Measurements from ENCODE around the gene SCAMP3.
"Not testable (repeated sequence)": the region's sequence is repeated elsewhere in the genome, so short reads cannot be mapped to it uniquely, and the experiment has no call there.

SCAMP3 gene

GRCh38 chr1:155250633-155251449 lies 11.3 kb downstream of the SCAMP3 start:
- Histone ChIP-seq H3K27me3 (ENCODE audit: insufficient read depth, low read depth, severe bottlenecking) (no peaks in the 10 kb centered on the region), H3K27ac (peak overlapping the region; percentile 40), H3K4me3 (ENCODE audit: low read depth, low read length) (no peak overlapping the region), H3K9me3 (ENCODE audit: severe bottlenecking) (no peaks in the 10 kb centered on the region), H3K36me3 (peaks cover 65% of the 10 kb centered on the region)
- TF ChIP-seq CTCF (IDR thresholded peaks at IDR 0.05; ENCODE audit: low read depth, low read length): peak; percentile 100
- peak; percentile 100 for DNase-seq

- peak overlapping the region; percentile 40 for H3K27ac ChIP-seq
- no peak for DNase-seq
- no peak for TF ChIP-seq CTCF (IDR thresholded peaks at IDR 0.05; ENCODE audit: low read depth, low read length)
These were observed 11.9 kb downstream of the SCAMP3 start for GRCh38 chr1:155250246-155250632.

GRCh38 chr1:155247667-155248553 lies 14.2 kb downstream of the SCAMP3 start:
- no peak for TF ChIP-seq CTCF (IDR thresholded peaks at IDR 0.05; ENCODE audit: low read depth, low read length)
- H3K27ac ChIP-seq: no peak overlapping the region
- no peaks in the 10 kb centered on the region for H3K9me3 ChIP-seq (ENCODE audit: severe bottlenecking)
- H3K27me3 ChIP-seq (ENCODE audit: insufficient read depth, low read depth, severe bottlenecking): no peaks in the 10 kb centered on the region
- peaks cover 54% of the 10 kb centered on the region for H3K36me3 ChIP-seq
- DNase-seq: no peak
- no peak overlapping the region for H3K4me3 ChIP-seq (ENCODE audit: low read depth, low read length)

More at GRCh38 chr1:155250246-155250632, 11.9 kb downstream of the SCAMP3 start:
- Histone ChIP-seq H3K4me3 (ENCODE audit: low read depth, low read length) (no peak overlapping the region), H3K27me3 (ENCODE audit: insufficient read depth, low read depth, severe bottlenecking) (no peaks in the 10 kb centered on the region), H3K36me3 (peaks cover 65% of the 10 kb centered on the region), H3K9me3 (ENCODE audit: severe bottlenecking) (no peaks in the 10 kb centered on the region)

GRCh38 chr1:155246796-155247195 lies 15.4 kb downstream of the SCAMP3 start:
- DNase-seq; H3K9me3 ChIP-seq (ENCODE audit: severe bottlenecking); H3K27me3 ChIP-seq (ENCODE audit: insufficient read depth, low read depth, severe bottlenecking); H3K27ac ChIP-seq; H3K4me3 ChIP-seq (ENCODE audit: low read depth, low read length): not testable (repeated sequence)
- H3K36me3 ChIP-seq: peaks cover 46% of the 10 kb centered on the region

- no peak for DNase-seq
- Histone ChIP-seq H3K27me3 (ENCODE audit: insufficient read depth, low read depth, severe bottlenecking) (no peaks in the 10 kb centered on the region), H3K27ac (peak overlapping the region; percentile 69), H3K9me3 (ENCODE audit: severe bottlenecking) (no peaks in the 10 kb centered on the region), H3K4me3 (ENCODE audit: low read depth, low read length) (peak overlapping the region; percentile 39), H3K36me3 (peaks cover 36% of the 10 kb centered on the region)
- TF ChIP-seq CTCF (IDR thresholded peaks at IDR 0.05; ENCODE audit: low read depth, low read length): no peak
These were observed 17.0 kb downstream of the SCAMP3 start for GRCh38 chr1:155245163-155245524.
